Sigmoid colon (tissue), 4 donors: ENCODE measurements around the gene ATP2B2.

Experiments
- CTCF ChIP-seq, 4 experiments: fragments of 450-650 bp in 3 of 4; fragments of 200-600 bp in 1 of 4; IDR thresholded peaks; one replicate each; pipeline ENCODE4 v1.5.1; 2016 to 2019; ENCODE audit warnings: antibody characterized with exemption in 4 of 4, mild to moderate bottlenecking in 3 of 4, moderate library complexity in 2 of 4
- EP300 ChIP-seq, 4 donors: sonication (generic); formaldehyde crosslinking; IDR thresholded peaks; one replicate each; pipeline ENCODE4 v1.6.1; 2017; ENCODE audit warnings: antibody characterized with exemption in 4 of 4
- POLR2A ChIP-seq, 2 donors: fragments of 450-650 bp; IDR thresholded peaks; one replicate each; pipeline ENCODE4 v1.6.1; 2016; ENCODE audit warnings: antibody characterized with exemption in 2 of 2, mild to moderate bottlenecking in 2 of 2, moderate library complexity in 2 of 2
- POLR2AphosphoS5 ChIP-seq, 4 donors: sonication (generic); formaldehyde crosslinking; IDR thresholded peaks; one replicate each; pipeline ENCODE4 v1.6.1; 2017; ENCODE audit warnings: antibody characterized with exemption in 4 of 4

- TF ChIP-seq CTCF (IDR thresholded peaks at IDR 0.05) (no peak), POLR2AphosphoS5 (IDR thresholded peaks at IDR 0.05) (no peak), EP300 (IDR thresholded peaks at IDR 0.05) (no peak), POLR2A (IDR thresholded peaks at IDR 0.05) (no peak)
Measured at GRCh38 chr3:10547841-10548783, 42.7 kb upstream of the ATP2B2 start.
